Endothelial cell of umbilical vein (primary cell): Measurements from ENCODE around the gene ARHGEF11.

Experiments
- EZH2 ChIP-seq: IDR thresholded peaks from 2 replicates; pipeline ENCODE4 v1.6.1; 2012; ENCODE audit warnings: borderline replicate concordance, low read depth, mild to moderate bottlenecking, moderate library complexity, low read length, inconsistent platforms; ENCODE audit not compliant: severe bottlenecking
- FOS ChIP-seq: IDR thresholded peaks from 2 replicates; pipeline ENCODE4 v1.6.1; 2011; ENCODE audit warnings: mild to moderate bottlenecking, low read length, moderate library complexity, borderline replicate concordance; ENCODE audit not compliant: insufficient read depth
- GATA2 ChIP-seq: IDR thresholded peaks from 2 replicates; pipeline ENCODE4 v1.7.0; 2011; ENCODE audit warnings: low read depth, mild to moderate bottlenecking, moderate library complexity, mixed read lengths, low read length; ENCODE audit not compliant: insufficient read length, insufficient read depth
- JUN ChIP-seq: IDR thresholded peaks from 2 replicates; pipeline ENCODE4 v1.6.1; 2011; ENCODE audit warnings: borderline replicate concordance, low read depth; ENCODE audit not compliant: insufficient read length, insufficient read depth
- MYC ChIP-seq: IDR thresholded peaks from one replicate; pipeline ENCODE4 v1.6.1; 2011; ENCODE audit warnings: mild to moderate bottlenecking, low read depth, low read length
- POLR2A ChIP-seq: IDR thresholded peaks from 2 replicates; pipeline ENCODE4 v1.6.1; 2012; ENCODE audit warnings: low read depth, mild to moderate bottlenecking, control low read depth, low read length
- POLR2AphosphoS5 ChIP-seq: IDR thresholded peaks from 2 replicates; pipeline ENCODE4 v1.6.1; 2012; ENCODE audit warnings: low read depth, mild to moderate bottlenecking, control low read depth, low read length, moderate library complexity; ENCODE audit not compliant: insufficient read depth
- TF ChIP-seq, protein P1 (sequence below), 2 donors: IDR thresholded peaks; 1 replicate in 1 of 2; 2 replicates in 1 of 2; pipeline ENCODE4 v1.5.1; 2011; ENCODE audit warnings: low read length in 2 of 2, mild to moderate bottlenecking in 2 of 2, moderate library complexity in 2 of 2, control low read depth in 1 of 2, inconsistent platforms in 1 of 2, low read depth in 1 of 2; ENCODE audit not compliant: insufficient read depth in 1 of 2; ENCODE audit errors: extremely low read depth in 1 of 2
- TF ChIP-seq, protein P2 (sequence below): IDR thresholded peaks from 2 replicates; pipeline ENCODE4 v1.6.1; 2011; ENCODE audit not compliant: insufficient read depth, insufficient read length

DNA sequence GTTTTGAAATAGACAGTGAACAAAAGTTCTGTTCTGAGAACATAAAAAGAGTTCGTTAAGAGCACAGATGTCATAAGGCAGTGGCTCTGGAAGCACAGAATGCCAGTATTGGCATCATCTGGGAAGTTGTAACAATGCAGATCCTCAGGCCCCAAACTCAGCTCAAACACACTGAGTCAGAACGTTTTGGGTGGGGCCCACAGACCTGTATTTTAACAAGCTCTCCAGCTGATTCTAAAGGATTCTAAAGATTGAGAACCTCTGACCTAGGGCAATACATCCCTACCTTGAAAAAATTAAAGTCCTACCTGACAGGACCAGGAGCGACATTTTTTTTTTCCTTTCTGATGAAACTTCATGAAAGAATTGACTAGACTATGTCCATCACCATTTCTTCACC lies 13.2 kb downstream of the ARHGEF11 start:
- TF ChIP-seq, protein P1, sequence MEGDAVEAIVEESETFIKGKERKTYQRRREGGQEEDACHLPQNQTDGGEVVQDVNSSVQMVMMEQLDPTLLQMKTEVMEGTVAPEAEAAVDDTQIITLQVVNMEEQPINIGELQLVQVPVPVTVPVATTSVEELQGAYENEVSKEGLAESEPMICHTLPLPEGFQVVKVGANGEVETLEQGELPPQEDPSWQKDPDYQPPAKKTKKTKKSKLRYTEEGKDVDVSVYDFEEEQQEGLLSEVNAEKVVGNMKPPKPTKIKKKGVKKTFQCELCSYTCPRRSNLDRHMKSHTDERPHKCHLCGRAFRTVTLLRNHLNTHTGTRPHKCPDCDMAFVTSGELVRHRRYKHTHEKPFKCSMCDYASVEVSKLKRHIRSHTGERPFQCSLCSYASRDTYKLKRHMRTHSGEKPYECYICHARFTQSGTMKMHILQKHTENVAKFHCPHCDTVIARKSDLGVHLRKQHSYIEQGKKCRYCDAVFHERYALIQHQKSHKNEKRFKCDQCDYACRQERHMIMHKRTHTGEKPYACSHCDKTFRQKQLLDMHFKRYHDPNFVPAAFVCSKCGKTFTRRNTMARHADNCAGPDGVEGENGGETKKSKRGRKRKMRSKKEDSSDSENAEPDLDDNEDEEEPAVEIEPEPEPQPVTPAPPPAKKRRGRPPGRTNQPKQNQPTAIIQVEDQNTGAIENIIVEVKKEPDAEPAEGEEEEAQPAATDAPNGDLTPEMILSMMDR (IDR thresholded peaks at IDR 0.05; ENCODE audit: extremely low read depth in 1 of 2, insufficient read depth in 1 of 2, low read depth in 1 of 2, low read length in 2 of 2), result no peak
- TF ChIP-seq POLR2AphosphoS5 (no peak), POLR2A (no peak), EZH2 (no peak), FOS (no peak), GATA2 (no peak), JUN (no peak), MYC (no peak)
- TF ChIP-seq, protein P2, sequence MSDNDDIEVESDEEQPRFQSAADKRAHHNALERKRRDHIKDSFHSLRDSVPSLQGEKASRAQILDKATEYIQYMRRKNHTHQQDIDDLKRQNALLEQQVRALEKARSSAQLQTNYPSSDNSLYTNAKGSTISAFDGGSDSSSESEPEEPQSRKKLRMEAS, result no peak
